GM19372 (cell line): ENCODE results near the gene ANO6.
"Not testable (repeated sequence)": the region's sequence is repeated elsewhere in the genome, so short reads cannot be mapped to it uniquely, and the experiment has no call there.

ENCODE experiments used
- ATAC-seq: cut with Tn5 transposase; IDR thresholded peaks from one replicate; pipeline ENCODE4 v1.9.1; 2021; ENCODE audit warnings: mild to moderate bottlenecking, low read depth, moderate library complexity; ENCODE audit not compliant: unreplicated experiment

ANO6 gene

DNA sequence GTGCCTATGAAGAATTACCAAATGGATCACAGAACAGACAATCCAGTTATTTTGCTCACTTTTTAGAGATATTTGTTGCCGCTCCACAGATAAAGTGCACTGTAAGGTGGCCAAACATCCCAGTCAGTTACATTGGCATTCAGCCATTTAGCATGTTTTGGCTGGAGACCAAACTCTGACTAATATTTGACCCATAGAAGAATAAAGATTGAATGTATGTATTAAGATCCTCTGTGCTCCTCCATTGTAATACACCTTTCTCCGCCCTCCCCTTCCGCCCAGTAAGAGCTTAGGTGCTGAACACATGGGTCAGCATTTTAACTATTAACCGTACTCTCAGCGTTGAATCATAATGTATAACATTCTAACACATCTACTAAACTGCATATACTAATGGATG is 163.4 kb downstream of the ANO6 start:
- no peak for ATAC-seq

DNA sequence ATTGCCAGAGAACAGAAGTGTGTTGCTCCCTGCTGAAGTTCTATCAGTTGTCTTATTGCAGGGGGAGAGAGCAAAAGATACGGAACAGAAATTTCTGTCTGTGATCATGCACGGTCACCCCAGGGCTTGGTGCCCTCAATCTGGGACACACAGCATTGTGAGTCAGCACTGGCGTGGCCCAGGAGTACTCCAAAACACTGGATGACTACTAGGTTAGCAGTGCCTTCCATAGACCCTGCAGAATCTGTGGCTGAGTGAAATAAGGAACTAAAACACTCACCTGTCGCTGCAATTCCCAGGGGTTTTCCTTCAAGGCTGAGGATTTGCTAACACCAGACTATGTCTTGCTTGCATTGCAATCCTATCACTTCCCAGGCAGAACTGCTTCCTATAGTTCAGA is 165.5 kb downstream of the ANO6 start:
- no peak for ATAC-seq

DNA sequence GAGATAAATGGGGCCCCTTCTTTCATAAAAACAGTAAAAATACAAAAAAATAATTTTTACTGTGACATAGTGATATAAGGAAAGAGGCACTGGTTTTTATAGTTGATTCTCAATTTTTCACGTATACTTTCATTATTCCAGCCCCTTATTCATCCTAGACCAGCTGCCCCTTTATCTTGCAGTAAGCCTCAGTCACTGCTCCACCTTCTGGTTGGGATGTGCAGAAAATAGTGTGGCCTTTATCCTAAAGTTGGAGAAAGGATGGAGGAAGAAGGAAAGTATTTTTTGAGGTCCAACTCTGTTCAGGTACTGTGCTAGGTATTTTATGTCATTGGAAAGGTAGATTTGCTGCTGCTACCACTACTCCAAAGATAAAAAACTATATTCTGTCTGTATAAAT is 172.7 kb downstream of the ANO6 start:
- no peak for ATAC-seq

DNA sequence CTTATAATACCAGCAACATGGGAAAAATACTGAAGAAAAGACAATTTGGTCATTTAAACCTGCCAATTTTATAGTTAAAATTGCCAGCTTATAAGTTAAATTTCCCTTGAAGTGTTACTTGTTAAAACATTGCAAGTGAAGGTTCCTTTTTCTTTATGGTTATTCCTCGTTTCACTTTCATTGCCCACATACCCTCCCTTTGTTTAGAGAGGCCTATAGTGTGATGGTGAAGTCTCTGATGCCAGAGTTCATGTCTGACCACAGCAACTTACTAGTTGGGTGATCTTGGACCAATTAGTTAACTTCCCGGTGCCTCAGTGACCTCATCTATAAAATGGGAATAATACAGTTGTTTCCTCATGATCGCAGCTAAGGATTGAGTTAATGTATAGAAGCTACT is 173.5 kb downstream of the ANO6 start:
- ATAC-seq, result no peak

DNA sequence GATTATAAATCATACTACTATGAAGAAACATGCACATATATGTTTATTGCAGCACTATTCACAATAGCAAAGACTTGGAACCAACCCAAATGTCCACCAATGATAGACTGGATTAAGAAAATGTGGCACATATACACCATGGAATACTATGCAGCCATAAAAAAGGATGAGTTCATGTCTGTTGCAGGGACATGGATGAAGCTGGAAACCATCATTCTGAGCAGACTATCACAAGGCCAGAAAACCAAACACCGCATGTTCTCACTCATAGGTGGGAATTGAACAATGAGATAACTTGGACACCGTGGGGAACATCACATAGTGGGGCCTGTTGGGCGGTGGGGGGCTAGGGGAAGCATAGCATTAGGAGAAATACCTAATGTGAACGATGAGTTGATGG is 181.6 kb downstream of the ANO6 start:
- ATAC-seq, result not testable (repeated sequence)

DNA sequence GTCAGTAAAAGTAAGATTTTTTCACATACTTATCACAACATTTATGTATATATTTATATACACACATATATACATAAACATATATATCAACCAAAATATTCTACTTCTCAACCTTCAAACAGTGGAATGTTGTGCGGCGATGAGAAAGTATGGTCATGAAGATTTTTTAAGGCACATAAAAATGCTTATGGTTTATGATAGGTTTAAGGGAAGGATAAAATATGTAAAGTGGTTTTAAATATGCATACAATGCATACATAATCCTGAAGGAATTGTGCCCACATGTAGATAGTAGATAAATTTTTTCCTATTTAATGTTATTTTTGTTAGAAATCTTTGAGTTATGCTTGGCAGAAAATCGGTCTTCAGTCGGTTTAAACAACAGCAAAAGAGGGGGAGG is 182.7 kb downstream of the ANO6 start:
- no peak for ATAC-seq

DNA sequence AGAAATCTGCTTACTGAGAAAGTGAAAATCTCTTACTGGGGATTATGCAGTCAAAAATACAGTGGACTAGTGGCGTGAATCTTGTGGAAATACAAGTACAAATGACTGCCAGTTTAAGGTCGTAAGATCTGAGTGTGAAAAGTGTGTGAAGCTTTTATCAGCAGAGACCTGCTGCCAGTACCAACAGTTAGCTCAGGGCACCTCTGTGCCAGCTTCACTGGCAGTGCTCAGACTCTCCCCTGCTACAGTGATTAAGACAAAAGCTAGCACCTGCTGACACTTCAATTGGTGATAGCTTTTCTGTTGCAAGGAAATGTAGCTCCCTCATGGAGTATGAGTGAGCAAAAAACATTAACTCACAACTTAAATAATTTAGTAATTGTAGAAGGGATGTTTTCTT is 185.1 kb downstream of the ANO6 start:
- ATAC-seq, result no peak

DNA sequence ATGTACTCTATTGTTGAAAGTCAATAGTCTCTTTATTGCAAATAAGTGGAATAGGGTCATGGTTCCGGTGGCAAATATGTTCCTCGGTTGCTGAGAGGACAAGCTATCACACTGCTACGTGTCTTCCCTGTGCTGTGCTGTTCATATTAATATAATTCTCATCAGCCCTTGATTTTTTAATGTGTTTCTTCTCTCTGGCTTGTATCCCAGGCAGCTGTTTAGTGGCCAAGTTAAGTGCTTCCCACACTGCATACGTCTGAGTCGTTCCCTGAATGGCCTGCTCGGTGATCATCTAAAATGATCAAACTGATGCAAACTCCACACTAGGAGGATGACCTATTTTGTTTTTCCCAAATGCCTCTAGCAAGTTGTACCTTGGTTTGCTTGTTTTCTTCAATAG is 186.4 kb downstream of the ANO6 start:
- no peak for ATAC-seq

DNA sequence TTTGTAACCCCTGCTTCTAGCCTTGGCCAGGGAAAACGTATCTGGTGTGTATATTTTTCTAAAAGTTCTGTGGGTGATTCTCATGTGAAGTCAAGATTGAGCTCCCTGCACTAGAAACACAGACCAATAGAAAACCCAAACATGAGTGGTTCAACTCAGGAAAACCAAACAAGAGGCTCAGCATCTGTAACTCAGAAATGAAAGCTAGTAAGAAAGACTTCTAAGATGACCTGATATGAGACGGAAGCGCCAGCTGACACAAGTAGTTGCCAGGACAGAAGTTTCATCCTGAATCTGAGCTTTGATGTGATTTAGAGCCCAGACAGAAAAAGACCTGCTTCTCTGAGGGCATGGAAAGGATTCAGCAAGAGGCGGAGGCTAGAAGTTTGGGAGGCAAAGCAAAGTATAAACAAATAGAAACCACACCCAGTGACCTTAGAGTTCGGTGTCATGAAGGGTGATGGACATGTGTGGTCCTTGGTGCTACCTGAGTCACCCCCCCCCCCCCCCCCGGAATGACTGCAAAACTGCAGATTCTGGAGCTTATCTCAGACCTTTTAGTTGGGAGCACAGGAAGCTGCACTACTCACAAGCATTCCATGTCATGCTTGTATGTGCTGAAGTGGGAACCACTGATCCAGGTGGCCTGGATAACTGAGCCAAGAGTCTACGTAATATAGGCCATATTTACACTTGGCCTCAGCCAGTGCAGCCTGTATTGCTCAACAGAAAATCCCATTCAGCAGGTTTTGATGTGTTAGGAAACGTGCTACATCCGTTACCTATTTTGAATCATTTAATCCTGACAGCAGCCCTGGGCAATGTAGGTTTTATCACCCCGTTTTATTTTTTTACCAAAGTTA is 191.3 kb downstream of the ANO6 start:
- no peak for ATAC-seq

DNA sequence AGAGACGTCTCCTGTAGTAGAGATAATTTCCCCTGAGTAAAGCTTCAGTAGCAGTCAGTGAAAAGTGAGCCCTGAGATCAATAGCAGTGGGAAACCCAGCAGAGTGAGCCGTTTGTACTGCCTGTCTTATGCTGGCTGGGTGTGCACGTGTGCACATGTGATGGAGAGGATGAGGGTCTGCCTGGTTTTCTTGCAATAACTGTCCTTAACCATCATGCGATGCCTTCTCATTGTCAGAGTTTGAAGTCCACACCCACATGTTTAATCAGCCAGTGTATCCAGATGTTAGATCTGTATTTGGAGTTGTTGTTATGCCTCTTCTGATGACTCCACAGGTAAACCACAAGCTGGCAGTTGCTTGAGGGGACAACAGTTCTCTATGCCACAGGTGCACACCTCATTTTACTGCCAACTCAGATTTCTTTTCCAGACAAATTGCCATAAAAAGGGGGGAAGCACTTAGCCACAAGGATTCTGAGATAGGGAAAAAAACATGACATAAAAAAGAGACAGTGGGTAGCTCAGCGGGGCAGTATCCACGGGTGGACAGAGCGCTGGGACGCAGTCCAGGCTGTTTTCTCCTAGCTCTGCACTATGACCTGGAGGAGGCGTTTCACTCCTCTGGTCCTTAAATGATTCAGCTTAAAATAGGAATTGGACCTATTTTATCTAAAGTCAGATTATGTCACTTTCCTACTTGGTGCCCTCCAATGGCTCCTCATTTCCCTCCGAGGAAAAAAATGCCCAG is 192.3 kb downstream of the ANO6 start:
- ATAC-seq, result no peak

DNA sequence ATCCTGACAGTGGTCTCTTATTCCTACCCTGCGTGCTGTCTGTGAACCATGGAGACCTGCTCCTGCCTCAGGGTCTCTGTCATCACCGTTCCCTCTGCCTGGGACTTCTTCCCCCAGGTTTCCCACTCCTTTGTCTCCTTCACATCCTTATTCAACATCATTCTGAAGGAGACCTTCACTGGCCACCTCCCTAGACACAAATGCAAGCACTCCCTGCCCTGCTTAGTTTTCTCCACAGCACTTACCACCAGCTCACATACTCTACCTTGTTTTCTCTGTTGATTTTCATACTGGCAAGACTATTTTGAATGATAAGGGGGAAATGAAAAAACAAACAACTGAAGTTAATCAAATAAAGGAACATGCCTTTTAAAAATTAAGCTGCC is 192.8 kb downstream of the ANO6 start:
- no peak for ATAC-seq

DNA sequence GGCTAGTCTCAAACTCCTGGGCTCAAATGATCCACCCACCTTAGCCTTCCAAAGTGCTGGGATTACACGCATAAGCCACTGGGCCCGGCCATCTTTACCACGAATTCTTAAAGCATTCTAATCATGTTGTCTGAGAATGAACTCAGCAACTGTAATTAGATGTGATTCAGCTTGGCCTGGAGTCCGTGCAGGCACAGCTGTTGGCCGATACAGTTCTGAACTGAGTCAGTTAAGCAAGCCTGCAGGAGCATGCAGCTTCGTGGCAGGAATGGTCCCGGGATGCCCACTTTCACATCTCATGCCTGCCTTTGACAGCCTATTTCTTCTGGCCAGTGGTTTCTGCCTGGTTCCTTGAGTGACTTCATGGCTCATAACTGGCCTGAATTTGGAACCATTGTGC is 194.1 kb downstream of the ANO6 start:
- no peak for ATAC-seq

DNA sequence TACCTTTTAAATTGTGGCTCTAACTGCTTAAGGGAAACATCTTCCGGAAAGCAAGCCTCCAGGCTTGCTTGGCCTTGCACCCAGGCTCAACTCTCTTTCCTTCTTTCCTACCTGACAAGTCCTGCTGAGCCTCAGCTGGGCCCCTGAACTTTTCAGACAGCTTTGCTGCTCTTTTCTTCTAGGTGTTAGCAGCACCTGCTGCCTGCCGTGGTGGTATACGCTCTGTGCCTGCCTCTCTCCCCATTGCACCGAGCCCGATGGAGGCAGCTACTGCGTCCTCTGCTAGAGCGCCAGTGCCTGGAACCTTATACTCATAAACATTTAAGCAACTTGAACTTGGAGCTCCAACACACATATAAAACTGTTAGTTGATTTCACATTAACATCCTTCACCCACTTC is 195.7 kb downstream of the ANO6 start:
- ATAC-seq, result no peak

DNA sequence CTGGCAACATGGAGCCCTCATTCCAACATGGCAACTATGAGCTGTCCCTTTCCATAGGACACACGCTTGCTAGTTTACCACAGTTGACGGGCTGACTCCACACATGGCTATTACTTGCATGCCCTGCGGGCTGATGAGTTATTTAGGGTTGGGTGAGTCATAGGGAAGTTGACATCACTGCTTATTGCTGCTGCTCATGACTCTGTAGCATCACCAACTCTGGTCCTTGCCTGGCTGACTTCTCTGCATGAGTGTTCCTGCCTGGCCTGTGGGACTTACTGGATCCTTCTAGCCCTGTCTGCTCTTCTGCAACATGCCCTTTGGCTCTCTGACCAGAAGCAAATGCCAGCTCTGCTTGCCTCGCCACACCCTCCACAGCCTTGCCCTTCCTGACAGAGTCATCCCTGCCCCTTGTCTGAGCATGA is 199.5 kb downstream of the ANO6 start:
- ATAC-seq, result no peak

DNA sequence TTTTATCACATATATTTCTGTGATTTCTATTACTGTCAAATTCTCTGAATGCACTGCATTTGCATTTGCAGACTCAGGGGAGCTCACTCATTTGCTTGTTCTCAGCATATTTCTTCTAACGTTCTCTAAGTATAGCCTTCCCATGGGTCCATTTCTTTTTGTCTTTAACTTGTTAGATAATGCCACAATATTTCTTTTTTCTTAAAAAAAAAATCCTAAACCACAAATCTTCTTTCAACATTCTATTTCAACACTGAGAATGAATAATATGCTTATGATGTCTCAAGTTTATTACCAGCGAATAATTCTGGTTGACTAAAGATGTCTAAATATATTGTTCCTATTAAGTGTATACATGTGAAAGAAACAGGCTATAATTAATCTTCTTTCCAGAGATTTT is 200.2 kb downstream of the ANO6 start:
- ATAC-seq, result no peak

DNA sequence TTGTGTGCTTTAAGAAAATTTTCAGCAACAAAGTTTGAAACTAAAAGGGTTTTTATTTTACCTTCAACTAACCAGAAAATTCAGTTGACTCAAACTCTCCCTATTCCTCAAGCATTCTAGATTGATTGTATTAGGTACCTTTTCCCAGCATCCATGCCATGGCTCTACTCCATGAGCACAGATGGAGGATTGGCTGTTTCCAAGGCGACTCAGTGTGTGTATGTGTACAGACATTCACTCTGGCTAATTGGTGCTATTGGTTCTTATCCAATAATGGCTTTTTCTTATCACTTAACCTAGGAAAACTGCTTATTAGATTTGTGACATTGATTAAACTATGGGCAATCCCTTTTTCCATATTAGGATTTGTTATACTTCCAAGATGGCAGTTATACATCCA is 202.6 kb downstream of the ANO6 start:
- no peak for ATAC-seq

DNA sequence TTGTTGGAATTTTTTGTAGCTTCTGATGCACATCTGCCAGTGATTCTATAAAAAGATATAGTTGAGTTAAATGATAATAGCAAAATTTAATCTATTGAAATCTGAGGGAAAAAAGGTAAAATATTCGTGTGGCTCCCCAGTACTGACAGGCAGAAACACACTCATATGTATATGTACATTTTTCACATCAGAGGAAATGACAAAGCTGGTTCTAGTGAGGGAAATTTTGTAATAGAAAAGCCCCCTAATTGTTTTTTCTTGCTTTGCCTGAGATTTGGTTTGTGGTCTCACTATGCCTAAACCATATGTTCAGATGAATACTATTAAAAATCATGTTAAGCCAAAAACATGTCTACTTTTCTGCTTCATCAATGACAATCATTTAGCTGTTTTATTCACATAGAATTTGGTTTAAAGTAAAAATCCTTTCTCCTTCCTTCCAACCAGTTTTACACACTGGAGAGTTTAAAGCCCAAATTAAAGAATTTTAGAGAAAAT is 203.5 kb downstream of the ANO6 start:
- no peak for ATAC-seq

DNA sequence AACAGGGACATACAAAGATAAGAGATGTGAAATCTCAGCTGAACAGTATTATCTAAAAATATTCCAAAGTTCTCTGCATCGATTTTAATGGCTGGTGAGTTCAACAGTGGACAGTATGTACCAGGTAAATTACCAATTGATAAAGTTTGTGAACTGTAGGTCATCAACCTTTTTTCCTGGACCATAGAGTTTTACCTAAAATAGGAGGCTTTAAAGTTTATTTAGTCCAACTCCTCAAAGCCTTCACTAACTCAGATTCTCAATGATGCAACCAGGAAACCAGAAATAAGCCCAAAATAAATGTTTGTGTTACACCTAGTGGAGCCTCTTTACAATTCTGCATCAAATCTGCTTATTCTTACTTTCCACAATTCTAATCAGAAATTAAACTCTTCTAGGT is 205.8 kb downstream of the ANO6 start:
- no peak for ATAC-seq

DNA sequence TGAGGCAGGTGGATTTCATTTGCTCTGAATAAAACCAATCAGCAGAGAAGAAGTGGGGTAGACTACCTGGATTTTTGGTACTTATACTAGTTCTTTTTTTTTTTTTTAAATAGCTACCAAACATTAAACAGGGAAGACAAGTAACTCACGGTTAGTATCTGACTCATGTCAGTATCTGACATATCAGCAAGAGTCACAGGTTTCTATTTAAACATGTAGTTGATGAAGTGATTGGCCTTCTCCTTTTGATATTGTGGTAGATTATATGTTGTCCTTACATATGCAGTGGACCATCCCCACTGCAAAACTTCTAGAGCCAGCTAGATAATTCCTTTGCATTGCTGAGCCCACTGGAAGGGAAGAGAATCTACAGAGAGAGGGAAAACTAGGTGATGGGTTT is 208.0 kb downstream of the ANO6 start:
- ATAC-seq, result no peak

DNA sequence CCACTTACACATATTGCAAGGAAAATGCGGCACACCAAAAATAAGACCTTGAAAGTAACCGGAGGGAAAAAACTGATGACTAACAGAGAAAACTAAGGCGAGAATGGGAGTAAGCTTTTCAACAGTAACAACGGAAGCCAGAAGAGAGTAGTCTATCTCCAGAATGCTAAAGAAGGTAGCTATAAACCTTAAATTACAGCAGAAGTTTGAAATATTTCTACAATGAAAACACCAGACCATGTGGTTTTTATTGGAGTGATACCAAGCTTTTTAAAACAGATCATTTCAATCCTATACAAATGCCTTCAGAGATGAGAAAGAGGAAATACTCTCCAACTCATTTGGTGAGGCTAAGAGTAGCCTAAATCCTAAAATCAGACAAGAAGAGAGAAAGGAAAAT is 209.5 kb downstream of the ANO6 start:
- no peak for ATAC-seq

DNA sequence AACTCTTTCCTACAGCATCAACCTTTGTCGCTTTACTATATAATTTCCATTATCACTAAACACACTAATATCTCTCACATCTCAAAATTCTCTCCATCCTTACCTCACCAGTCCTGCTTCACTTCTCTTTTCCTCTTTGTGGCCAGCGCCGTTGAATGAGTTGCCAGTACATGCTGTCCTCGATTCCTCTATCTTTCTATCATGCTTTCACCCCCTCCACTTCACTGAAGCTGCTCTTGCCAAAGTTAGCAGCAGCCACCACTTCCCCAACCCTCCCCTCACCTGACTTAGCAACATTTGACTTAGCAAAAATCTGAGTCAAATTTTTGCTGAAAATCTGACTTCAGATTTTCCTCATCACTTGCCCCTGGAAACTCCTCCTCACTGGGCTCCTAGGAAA is 210.4 kb downstream of the ANO6 start:
- no peak for ATAC-seq

DNA sequence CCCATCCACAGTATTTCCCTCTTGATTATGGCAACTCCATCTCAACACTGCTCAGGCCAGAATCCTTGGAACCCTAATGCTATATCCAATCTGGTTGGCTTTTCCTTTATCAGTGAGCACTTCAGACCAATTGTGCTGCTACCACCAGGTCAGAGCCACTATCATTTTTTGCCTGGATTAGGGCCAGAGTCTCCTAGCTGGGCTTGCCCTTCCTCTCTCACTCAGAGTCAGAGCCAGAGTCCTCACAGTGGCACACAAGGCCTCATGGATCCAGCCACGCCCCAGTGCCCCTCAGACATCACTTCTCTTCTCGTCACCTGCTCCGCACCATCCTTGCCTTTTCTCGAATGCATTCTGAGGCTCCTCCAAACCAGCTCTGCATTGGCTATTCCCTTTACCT is 211.1 kb downstream of the ANO6 start:
- ATAC-seq, result no peak
